Sciatic nerve (tissue), 2 donors: ENCODE results near the gene SCAI. TPM values are rescaled to one million over a fixed set of nuclear protein-coding genes. Genes with fewer than 3 reads are reported as not detected.
A peak's percentile ranks its signal among the peaks of the same experiment; 100 is the strongest.
"Not testable (repeated sequence)": the region's sequence is repeated elsewhere in the genome, so short reads cannot be mapped to it uniquely, and the experiment has no call there.

Experiments used
- ATAC-seq: fragments of 200-7000 bp; cut with Tn5 transposase; one replicate; pipeline ENCODE4 v1.9.1; 2020; ENCODE audit warnings: mild to moderate bottlenecking, moderate library complexity
- DNase-seq: peaks from one replicate; pipeline ENCODE4 v3.0.0-alpha.2; 2020; ENCODE audit warnings: low spot score
- intact Hi-C: fragments of 100-400 bp; cut with DNase I; formaldehyde crosslinking; loops from one replicate; pipeline ENCODE4 v1.14.2; 2022
- total RNA-seq: library from RNA; stranded (reverse); fragmentation: NEBNext Ultra II Directional; extraction: Animal tissue kit (Norgen Biotek cat#: 25700); gene quantifications from one replicate; pipeline ENCODE4 v1.2.1, GENCODE V29; 2021
- donor health status: DM: no; HTN: no; CAD: no.
- donor health status: DM: no; HTN: no; CAD: no.

SCAI gene
- 13.7 TPM for total RNA-seq

DNA sequence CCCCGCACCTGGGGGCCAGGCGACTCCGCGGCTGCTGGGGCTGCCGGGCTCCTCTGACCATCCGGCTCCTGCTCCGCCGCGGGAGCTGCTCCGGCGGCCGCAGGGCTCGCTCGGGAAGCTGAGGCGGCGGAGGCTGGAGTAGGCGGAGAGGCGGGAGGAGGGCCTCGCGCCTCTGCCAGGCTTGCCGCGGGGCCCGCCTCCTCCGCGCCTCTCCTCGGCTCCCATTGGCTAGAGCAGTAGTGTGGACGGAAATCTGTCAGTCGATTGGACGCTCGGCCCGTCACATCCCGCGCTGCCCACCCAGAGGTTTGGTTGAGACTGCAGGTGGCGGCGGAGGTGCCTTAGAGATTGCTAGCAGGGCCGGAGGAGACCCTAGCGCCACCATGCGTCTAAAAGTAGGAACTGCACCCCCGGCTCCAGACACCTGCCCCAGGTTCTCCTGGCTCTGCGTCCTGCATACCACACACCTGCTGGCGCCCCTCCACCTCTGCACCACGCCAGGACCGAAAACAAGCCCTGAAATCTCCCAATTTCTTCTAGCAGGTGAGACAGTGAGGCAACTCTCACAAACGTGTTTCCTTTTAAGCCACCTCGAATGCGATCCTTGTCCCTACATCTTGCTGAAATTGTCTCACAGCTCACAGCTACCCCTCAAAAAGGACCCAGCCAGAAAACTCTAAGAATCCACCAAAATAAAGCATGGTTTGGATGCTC is at the start of gene SCAI:
Gene SCAI, minus strand, starts transcription at position 152 of the 714 bp plus-strand sequence. Its CDS starts 91 bp downstream, at position 61.
- DNase-seq (peak; percentile 99), ATAC-seq (peak; percentile 100)
- intact Hi-C loops, result no loop called here

DNA sequence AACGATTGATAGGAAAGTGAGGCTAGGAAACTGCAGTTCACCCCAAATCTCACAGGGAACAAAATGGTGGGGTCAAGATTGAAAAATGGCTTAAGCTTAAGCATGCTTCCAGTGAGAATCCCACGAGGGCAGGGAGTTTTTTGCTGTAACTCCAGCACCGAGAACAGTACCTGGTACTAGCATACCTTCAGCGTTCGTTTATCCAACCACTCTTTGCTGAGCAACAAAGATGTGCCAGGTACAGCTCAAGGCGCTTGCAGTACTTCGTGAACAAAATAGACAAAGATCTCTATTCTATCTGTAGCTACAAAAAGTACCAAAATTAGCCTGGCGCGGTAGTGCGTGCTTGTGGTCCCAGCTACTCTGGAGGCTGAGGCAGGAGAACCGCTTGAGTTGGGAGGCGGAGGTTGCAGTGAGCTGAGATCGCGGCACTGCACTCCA is 47.1 kb upstream of the SCAI start:
- ATAC-seq, result peak; percentile 13
- DNase-seq, result no peak
- intact Hi-C loops, result no loop called here

DNA sequence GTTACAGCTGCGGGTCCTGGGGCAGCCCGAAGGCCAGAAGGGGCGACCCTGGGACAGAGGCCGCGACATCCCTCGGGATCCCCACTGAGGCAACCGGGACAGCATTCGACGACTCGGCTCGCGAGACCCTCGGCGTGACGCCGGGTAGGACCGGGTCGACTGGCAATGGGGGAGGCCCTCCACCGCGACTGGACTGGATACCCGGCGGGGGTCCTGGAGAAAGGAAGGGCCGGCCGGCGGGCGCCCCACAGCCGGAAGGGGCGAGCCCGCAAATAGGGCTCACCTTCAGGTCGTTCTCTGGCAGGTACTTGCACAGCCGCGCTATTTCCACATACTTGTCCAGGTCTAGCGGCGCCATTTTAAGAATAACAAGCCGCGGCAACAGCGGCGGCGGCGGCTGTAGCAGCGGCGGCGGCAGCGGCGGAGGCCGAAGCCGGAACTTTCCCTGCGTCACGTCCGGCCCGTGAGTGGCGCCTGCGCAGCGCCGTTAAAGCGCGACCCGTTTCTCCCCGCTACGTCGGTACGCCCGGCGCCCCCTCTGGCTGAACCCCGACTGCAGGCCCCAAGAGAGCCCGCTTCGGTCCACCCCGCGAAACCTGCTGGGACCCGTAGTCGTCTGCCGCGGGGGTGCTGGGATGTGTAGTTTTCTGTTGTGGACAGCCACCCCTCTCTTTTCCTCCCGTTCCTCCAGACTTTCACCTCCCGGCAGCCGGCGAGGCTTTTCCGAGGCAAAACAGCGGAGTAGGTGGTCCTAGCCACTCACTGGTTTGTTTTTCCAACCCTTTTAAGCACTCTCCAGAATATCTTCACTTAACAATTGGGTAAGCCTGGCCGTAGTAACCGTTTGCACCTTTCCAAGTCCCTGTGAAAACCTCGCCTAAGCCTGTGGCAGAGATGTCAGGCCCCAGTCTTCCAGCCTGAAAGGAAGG is 46.3 kb upstream of the SCAI start, which contains the start of gene PPP6C:
Gene PPP6C, minus strand, starts transcription at position 443 of the 929 bp plus-strand sequence. Its CDS starts 85 bp downstream, at position 358.
- intact Hi-C loops, result no loop called here
- peak; percentile 99 for DNase-seq
- peak; percentile 99 for ATAC-seq

DNA sequence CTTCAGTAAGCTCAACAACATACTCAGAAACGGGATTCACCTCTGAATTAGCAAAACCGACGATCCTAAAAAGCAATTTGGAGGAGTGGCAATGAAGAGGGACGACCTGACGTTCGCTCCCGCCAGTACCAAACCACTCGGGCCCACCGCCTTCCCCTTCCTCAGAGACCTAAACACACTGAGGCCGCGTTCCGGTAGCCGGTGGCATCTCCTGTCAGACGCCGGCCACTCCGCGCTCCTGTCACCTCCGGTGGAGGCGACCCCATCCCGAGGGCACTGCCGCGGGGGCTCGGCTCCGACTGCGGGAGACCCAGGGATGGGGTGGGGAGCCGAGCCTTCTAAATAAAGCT is 45.7 kb upstream of the SCAI start:
- intact Hi-C loops, result no loop called here
- ATAC-seq (peak; percentile 9), DNase-seq (peak; percentile 67)

DNA sequence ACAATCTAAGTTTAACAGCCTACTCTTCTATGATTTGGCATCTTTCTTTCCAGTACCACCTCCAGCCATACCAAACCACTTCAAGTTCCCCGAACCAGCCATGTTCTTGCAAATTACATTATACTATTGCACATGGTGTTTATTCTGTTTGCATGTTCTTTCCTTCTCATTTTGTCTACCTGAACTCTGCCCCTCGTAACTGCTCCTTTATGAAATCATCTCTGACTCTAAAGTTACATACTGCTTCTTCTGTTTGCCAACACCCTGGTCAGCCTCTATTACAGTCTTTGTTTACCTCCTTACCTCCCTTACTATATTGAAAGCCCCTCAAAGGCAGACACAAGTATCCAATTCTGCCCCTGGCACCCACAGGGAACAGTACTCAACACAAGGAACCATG is 40.2 kb upstream of the SCAI start:
- intact Hi-C loops, result no loop called here
- DNase-seq (no peak), ATAC-seq (no peak)

DNA sequence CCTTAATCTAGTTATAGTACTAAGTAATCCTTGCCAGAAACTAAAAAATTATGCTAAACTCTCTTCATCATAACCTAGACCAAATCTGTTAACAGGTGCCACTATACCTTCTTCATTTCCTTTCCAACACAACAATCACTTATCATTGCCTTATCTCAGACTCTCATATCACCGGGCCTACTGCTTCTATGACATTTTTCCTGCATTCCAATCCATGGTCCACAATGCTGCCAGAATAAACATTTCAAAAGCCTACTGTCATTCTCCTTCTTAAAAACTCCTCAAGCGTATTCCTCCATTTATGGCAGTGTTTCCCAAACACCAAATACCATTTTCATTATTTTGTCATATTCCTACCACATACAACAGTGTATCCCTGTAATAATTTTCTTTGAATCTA is 39.7 kb upstream of the SCAI start:
- no peak for DNase-seq
- intact Hi-C loops, result no loop called here
- ATAC-seq, result peak; percentile 62

DNA sequence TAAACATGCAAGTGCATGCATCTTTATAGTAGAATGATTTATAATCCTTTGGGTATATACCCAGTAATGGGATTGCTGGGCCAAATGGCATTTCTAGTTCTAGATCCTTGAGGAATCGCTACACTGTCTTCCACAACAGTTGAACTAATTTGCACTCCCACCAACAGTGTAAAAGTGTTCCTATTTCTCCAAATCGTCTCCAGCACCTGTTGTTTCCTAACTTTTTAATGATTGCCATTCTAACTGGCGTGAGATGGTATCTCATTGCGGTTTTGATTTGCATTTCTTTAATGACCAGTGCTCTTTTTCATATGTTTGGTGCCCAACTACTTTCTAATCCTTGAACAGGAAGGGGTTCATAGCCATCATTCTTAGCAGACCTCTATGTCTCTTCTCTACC is 38.4 kb upstream of the SCAI start:
- DNase-seq, intact Hi-C loops, ATAC-seq: not testable (repeated sequence)

DNA sequence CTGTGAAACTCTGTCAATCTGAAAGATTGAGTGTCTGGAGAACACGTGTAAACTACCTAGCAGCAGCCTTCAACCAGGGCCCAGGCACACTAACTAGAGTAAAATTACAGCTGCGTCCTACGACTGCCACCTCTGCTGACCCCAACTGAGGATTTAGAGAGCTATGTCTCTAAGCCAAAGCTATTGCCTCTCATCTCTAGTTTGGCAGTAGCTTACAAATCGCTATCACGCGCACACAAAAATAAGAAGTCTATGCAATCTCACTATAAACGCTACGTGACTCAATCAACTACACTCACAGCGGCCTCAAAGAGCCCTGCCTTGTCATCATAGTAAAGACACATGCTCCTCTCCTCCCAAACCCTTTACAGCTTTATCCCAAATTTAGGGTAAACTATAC is 37.5 kb upstream of the SCAI start:
- ATAC-seq, result no peak
- no peak for DNase-seq
- intact Hi-C loops, result no loop called here

DNA sequence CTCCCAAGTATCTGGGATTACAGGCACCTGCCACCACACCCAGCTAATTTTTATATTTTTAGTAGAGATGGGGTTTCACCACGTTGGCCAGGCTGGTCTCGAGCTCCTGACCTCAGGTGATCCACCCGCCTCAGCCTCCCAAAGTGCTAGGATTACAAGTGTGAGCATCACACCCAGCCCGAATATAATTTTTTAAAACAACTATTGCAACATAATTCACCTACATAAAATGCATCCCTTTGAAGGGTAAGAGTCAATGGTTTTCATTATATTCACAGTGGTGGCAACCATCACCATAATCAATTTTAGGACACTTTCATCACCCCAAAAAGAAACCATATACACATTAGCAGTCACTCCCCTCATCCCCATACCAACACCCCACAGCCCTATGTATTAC is 36.4 kb upstream of the SCAI start:
- intact Hi-C loops, result loop anchor here (5.0 kb wide), 1 partner anchor 1308 kb away; no protein-coding TSS in a partner anchor

DNA sequence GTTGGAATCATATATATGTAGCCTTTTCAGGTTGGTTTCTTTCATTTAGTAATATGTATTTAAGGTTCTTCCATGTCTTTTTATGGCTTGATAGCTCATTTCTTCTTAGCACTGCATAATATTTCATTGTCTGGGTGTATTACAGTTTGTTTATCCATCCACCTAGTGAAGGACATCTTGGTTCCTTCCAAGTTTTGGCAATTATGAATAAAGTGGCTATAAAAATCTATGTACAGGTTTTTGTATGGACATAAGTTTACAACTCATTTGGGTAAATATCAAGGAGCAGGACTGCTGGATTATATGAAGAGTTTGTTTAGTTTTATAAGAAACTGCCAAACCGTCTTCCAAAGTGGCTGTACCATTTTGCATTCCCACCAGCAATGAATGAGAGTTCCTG is 34.6 kb upstream of the SCAI start:
- intact Hi-C loops, result loop anchor here (5.0 kb wide), 1 partner anchor 1309 kb away; no protein-coding TSS in a partner anchor
- no peak for ATAC-seq
- DNase-seq, result no peak

More for the DNA sequence above, 36.4 kb upstream of the SCAI start:
- DNase-seq, ATAC-seq: not testable (repeated sequence)

DNA sequence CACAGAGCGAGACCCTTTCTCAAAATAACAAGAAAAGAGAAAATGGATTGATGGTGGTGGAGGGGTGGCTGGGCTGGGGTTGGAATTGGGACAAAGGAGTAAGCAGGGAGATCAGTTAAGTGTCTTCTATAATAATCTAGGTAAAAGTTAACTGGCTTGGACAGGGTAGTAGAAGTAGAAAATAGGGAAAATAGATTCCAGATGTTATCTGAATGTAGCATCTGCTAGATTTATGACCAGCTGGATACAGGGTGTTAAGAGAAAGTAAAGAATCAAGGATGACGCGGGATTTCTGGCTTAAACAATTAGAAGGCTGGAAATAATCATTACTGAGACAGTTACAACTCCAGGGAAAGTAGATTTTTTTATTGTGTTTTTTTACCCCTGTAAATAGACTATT is 33.3 kb upstream of the SCAI start:
- no peak for DNase-seq
- peak; percentile 90 for ATAC-seq
- intact Hi-C loops, result loop anchor here (5.0 kb wide), 1 partner anchor 1311 kb away; no protein-coding TSS in a partner anchor

DNA sequence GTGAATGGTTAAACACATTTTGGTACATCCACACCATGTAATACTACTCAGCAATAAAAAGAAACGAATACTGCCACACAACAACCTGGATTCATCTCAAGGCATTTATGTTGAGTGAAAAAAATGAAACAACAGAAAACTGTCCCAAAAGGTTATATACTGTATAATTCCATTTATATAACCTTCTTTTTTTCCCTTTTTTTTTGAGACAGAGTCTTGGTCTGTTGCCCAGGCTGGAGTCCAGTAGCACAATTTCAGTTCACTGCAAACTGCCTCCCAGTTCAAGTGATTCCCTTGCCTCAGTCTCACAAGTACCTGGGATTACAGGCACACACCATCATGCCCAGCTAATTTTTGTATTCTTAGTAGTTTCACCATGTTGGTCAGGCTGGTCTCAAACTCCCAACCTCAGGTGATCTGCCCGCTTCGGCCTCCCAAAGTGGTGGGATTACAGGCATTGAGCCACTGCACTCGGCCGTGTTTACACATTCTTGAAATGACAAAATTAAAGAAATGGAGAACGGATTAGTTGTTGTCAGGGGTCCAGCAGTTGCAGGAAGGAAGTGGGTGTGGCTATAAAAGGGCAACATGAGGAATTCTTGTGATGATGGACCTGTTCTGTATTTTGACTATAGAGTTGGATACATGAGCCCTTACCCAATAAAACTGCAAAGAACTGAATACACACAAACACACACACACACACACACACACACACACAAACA is 28.9 kb upstream of the SCAI start:
- intact Hi-C loops, result no loop called here
- ATAC-seq (no peak), DNase-seq (no peak)

DNA sequence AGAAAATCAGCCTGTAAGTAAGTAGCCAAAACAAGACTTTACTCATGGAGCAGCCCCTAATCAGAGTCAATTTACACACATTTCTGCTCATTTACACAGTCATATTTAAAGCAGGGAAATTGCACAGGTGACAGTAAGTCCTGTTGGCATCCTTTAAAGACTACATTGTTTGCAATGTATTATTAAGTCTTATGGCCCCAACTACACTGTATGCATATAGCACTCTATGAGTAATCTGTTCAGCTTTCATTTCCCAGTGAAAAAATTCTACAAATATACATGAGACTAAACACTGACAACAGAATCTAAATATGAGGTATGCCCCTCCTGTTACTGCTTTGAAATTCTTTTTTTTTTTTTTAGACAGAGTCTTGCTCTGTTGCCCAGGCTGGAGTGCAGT is 26.6 kb upstream of the SCAI start:
- intact Hi-C loops, result no loop called here
- no peak for DNase-seq
- no peak for ATAC-seq

DNA sequence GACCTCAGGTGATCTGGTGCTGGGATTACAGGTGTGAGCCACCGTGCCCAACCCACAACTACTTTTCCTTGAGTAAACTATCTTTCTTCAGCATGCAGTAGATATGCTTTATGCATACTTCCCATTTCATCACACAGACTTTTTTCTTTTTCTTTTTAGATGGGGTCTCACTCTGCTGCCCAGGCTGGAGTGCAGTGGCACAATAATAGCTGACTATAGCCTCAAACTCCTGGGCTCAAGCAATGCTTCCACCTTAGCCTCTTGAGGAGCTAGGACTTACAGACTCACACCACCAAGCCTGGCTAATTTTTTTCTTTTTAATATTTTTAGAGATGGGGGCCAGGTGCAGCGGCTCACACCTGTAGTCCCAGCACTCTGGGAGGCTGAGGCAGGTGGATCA is 23.4 kb upstream of the SCAI start:
- DNase-seq (no peak), ATAC-seq (no peak)
- intact Hi-C loops, result no loop called here

DNA sequence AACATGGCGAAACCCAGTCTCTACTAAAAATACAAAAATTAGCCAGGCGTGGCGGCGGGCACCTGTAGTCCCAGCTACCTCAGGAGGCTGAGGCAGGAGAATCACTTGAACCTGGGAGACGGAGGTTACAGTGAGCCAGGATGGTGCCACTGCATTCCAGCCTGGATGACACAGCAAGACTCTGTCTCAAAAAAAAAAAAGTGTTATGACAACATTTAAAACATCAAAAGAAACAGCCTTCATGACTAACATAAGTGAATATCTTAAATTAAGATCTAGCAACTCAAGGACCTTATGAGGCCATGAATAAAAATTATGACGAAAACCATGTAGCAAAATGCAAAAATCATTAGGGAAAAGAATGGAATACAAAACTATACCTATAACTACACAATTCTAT is 19.6 kb upstream of the SCAI start:
- ATAC-seq, DNase-seq, intact Hi-C loops: not testable (repeated sequence)

DNA sequence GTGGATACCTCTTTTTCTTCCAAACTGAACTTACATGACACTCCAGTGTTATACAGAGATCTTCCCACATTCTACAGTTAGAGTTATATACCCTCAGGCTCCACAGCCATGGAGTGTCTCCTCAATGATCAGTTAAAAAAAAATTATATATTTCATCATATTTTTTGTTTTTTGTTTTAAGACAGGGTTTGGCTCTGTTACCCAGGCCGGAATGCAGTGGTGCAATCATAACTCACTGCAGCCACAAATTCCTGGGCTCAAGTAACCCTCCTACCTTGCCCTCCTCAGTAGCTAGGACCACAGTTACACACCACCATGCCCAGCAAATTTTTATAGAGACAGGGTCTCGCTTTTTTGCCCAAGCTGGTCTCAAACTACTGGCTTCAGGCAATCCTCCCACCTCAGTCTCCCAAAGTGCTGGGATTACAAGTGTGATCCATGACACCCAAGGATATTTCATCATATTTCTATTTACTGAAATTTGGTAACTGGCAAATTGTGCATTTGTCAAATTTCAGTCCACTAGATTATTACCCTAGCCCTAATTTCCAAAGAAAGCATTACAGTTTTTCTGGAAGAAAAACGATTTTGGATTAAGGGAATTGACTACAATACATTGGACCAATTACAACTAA is 18.1 kb upstream of the SCAI start:
- ATAC-seq (peak; percentile 89), DNase-seq (no peak)
- intact Hi-C loops, result no loop called here

DNA sequence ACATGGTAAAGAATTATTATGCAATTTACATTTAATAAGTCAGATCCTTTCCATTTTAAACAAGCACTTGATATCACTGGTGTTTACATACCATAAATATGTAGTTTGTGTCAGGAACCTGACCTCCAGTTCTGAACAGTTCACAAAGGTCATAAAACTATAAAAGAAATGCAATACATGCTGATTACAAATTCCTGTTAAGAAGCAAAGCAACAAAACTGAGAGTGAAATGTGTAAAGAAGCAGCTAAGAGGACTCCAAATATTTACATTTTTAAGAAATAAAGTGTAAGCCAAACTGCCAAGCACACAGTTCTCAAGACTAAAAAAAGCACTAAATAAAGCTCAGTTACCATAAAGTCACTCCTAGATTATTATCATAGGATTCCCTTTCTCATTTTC is 17.4 kb upstream of the SCAI start:
- no peak for ATAC-seq
- DNase-seq, result no peak
- intact Hi-C loops, result no loop called here

DNA sequence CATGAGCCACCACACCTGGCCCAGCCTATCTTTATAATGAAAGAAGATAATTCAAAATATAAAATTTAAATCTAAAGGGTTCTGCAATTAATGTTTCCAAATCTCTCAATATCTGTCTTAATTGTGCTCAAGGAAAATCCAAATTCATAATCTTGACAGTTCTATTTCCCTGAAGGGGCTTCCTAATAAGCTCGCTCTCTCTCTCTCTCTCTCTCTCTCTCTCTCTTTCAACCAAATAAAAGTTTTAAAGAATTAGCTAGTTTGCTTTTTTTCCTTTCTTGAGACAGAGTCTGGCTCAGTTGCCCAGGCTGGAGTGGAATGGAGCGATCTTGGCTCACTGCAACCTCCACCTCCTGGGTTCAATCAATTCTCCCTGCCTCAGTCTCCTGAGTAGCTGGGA is 13.2 kb upstream of the SCAI start:
- no peak for DNase-seq
- ATAC-seq, result no peak
- intact Hi-C loops, result no loop called here
